GM12865 (cell line): ENCODE results near the gene RGS2.
A peak's percentile ranks its signal among the peaks of the same experiment; 100 is the strongest.

ENCODE experiments used
- DNase-seq: peaks from one replicate; pipeline ENCODE4 v3.0.0; 2010; ENCODE audit warnings: low read depth
- H3K4me3 ChIP-seq: 2 replicates; pipeline ENCODE4 v1.5.1; 2011; ENCODE audit warnings: mild to moderate bottlenecking, low read depth, low read length, control low read depth
- CTCF ChIP-seq: IDR thresholded peaks from 2 replicates; pipeline ENCODE4 v1.5.1; 2011; ENCODE audit warnings: low read length, control low read depth, low read depth, inconsistent platforms; ENCODE audit not compliant: insufficient read depth; ENCODE audit errors: missing control alignments

The RGS2 gene

DNA sequence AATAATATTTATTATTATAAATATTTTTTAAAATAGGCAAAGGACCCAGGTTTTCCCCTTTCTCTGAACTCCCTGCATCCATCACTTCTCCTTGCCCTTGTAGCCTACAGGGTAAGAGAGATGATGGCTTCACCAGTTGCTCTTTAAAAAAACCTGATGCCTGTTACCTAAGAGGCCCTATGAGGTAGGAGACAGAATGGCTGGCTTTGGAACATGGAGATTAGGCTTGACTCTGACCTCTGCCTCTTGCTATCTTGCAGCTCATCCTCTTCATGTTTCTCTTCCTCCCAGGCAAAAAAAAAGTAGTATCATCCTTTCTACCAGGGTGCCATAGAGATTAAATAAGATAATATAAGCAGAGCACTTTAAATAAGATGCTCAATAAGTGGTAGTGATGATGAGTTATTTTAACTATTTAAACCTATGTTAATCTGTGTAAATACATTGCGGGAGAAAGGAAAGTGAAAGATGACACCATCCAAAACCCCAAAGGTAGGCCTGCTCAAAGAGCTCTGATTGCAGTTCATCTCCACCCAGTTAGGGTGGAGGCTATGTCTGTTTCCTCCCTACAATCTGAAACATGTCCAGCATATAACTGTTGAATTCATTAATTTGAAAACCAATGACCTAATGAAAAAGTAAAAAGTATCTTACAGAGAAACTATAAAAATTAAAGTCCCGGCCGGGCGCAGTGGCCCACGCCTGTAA, 51.8 kb downstream of the RGS2 start:
- no peak overlapping the region for H3K4me3 ChIP-seq
- TF ChIP-seq CTCF = no peak
- peak; percentile 8 for DNase-seq

DNA sequence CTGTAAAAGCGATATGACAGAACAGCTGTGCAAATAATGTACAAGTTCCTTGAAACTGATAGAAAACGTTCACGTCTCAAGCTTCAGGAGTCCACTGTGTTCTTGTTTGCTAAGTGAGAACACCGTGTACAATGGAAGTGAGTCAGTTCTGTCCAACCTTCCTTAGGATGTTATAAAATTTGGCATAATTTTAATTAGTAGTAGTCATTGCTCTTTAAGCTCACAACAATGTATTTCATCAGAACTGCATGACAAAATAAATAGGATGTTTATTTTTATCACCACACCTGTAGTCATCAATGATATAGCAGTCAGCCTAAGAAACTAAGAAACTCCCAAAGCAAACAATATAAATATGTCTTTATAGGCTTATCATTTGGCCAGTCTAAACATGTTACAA, 53.0 kb downstream of the RGS2 start:
- no peak for DNase-seq
- H3K4me3 ChIP-seq = no peak overlapping the region
- TF ChIP-seq CTCF = no peak
